GM23338 (cell line): ENCODE data around the gene U2SURP. TPM values are rescaled to one million over a fixed set of nuclear protein-coding genes. Genes with fewer than 3 reads are reported as not detected.

Experiments
- ATAC-seq: fragments of 200-7000 bp; cut with Tn5 transposase; 3 replicates; pipeline ENCODE4 v1.9.1; 2020
- DNase-seq: peaks from one replicate; pipeline ENCODE4 v3.0.0-alpha.2; 2015; ENCODE audit warnings: low spot score
- H2AFZ ChIP-seq: fragments of 200-600 bp; sonication (generic); 2 replicates; pipeline ENCODE4 v1.8.0; 2016; ENCODE audit warnings: antibody characterized with exemption, mild to moderate bottlenecking, moderate library complexity
- H3F3A ChIP-seq: fragments of 200-600 bp; sonication (generic); replicated peaks from 2 replicates; pipeline ENCODE4 v1.8.0; 2017; ENCODE audit warnings: antibody characterized with exemption, mixed run types, low read depth
- H3K27ac ChIP-seq: fragments of 200-600 bp; sonication (generic); 2 replicates; pipeline ENCODE4 v1.6.1; 2016; ENCODE audit warnings: low read depth
- H3K27me3 ChIP-seq: fragments of 200-600 bp; sonication (generic); 2 replicates; pipeline ENCODE4 v1.8.0; 2016; ENCODE audit warnings: mild to moderate bottlenecking, mixed run types, moderate library complexity; ENCODE audit not compliant: insufficient read depth
- H3K36me3 ChIP-seq: fragments of 200-600 bp; sonication (generic); 2 replicates; pipeline ENCODE4 v1.8.0; 2016; ENCODE audit warnings: mild to moderate bottlenecking; ENCODE audit not compliant: insufficient read depth
- H3K4me1 ChIP-seq: fragments of 200-600 bp; sonication (generic); 2 replicates; pipeline ENCODE4 v1.8.0; 2016; ENCODE audit warnings: mild to moderate bottlenecking, moderate library complexity; ENCODE audit not compliant: insufficient read depth
- H3K4me2 ChIP-seq: fragments of 200-600 bp; sonication (generic); 2 replicates; pipeline ENCODE4 v1.7.1; 2017; ENCODE audit warnings: mixed run types
- H3K4me3 ChIP-seq: fragments of 200-600 bp; sonication (generic); 2 replicates; pipeline ENCODE4 v1.6.1; 2016; ENCODE audit warnings: mixed run types
- H3K79me2 ChIP-seq: fragments of 200-600 bp; sonication (generic); replicated peaks from 2 replicates; pipeline ENCODE4 v1.8.0; 2017; ENCODE audit warnings: mild to moderate bottlenecking; ENCODE audit not compliant: insufficient read depth
- H3K9me2 ChIP-seq: fragments of 200-600 bp; sonication (generic); 2 replicates; pipeline ENCODE4 v1.8.0; 2017; ENCODE audit not compliant: insufficient read depth
- H4K20me1 ChIP-seq: fragments of 200-600 bp; sonication (generic); replicated peaks from 2 replicates; pipeline ENCODE4 v1.8.0; 2017; ENCODE audit warnings: mild to moderate bottlenecking; ENCODE audit not compliant: insufficient read depth
- H3K27ac Mint-ChIP-seq: 2 replicates; pipeline ENCODE4 v1.8.0; 2020; ENCODE audit warnings: inconsistent platforms, mild to moderate bottlenecking, moderate library complexity, mixed read lengths
- H3K27me3 Mint-ChIP-seq: 3 replicates; pipeline ENCODE4 v1.8.0; 2022; ENCODE audit warnings: low read depth, mild to moderate bottlenecking, moderate library complexity, mixed read lengths, inconsistent platforms; ENCODE audit not compliant: insufficient read depth, poor library complexity
- H3K36me3 Mint-ChIP-seq: 3 replicates; pipeline ENCODE4 v1.8.0; 2021; ENCODE audit warnings: low read depth, mild to moderate bottlenecking, inconsistent platforms, moderate library complexity, mixed read lengths
- H3K4me1 Mint-ChIP-seq: 3 replicates; pipeline ENCODE4 v1.8.0; 2020; ENCODE audit warnings: mild to moderate bottlenecking, inconsistent platforms, mixed read lengths
- H3K4me3 Mint-ChIP-seq: 3 replicates; pipeline ENCODE4 v1.8.0; 2021; ENCODE audit warnings: moderate library complexity, mild to moderate bottlenecking, inconsistent platforms, mixed read lengths
- H3K9me3 Mint-ChIP-seq: 3 replicates; pipeline ENCODE4 v1.8.0; 2020; ENCODE audit warnings: moderate library complexity, mild to moderate bottlenecking, inconsistent platforms, mixed read lengths
- CREB1 ChIP-seq: fragments of 250-450 bp; sonication (Bioruptor Pico); IDR thresholded peaks from 2 replicates; pipeline ENCODE4 v1.5.0; 2020; ENCODE audit warnings: low read depth, mild to moderate bottlenecking, moderate library complexity
- CTCF ChIP-seq, 2 experiments: fragments of 200-600 bp in 1 of 2; sonication (generic) in 1 of 2; conservative IDR thresholded peaks; 2 replicates each; pipeline versions ENCODE4 v1.5.1 to v1.6.1; 2016 to 2017; ENCODE audit warnings: antibody characterized with exemption in 2 of 2, low read depth in 2 of 2, mild to moderate bottlenecking in 2 of 2, moderate library complexity in 1 of 2
- ETS1 ChIP-seq: IDR thresholded peaks from 2 replicates; pipeline ENCODE4 v1.6.1; 2016; ENCODE audit warnings: antibody characterized with exemption
- JUNB ChIP-seq: IDR thresholded peaks from one replicate; pipeline ENCODE4 v1.6.1; 2016; ENCODE audit warnings: antibody characterized with exemption; ENCODE audit not compliant: unreplicated experiment
- NANOG ChIP-seq: IDR thresholded peaks from 2 replicates; pipeline ENCODE4 v1.6.1; 2016; ENCODE audit warnings: antibody characterized with exemption, borderline replicate concordance
- REST ChIP-seq: IDR thresholded peaks from one replicate; pipeline ENCODE4 v1.6.1; 2018; ENCODE audit warnings: antibody characterized with exemption; ENCODE audit not compliant: unreplicated experiment
- ZNF114 ChIP-seq: fragments of 250-450 bp; sonication (Bioruptor Pico); IDR thresholded peaks from 2 replicates; pipeline ENCODE4 v1.5.0; 2020; ENCODE audit warnings: mild to moderate bottlenecking, moderate library complexity
- ZNF331 ChIP-seq: fragments of 250-450 bp; sonication (Bioruptor Pico); IDR thresholded peaks from 2 replicates; pipeline ENCODE4 v1.5.0; 2020; ENCODE audit warnings: low read depth, mild to moderate bottlenecking, moderate library complexity
- polyA plus RNA-seq: library from polyadenylated mRNA; unstranded; fragments of >200 nt; fragmentation: Nextera tagmentation; extraction: Ambion mirVana; gene quantifications from 2 replicates; pipeline ENCODE4 v1.2.1, GENCODE V29; 2016
- total RNA-seq: library from RNA; depleted of rRNA; stranded (reverse); fragments of >200 nt; shearing (Covaris generic); gene quantifications from 2 replicates; pipeline ENCODE4 v1.2.3, GENCODE V29; 2014

The U2SURP gene
- total and polyA plus RNA-seq, 2 experiments from 2014 or later, result 116 to 372 TPM

- no peaks in the 10 kb centered on the region for H3K79me2 ChIP-seq
- Mint-ChIP-seq H3K27me3 (peaks cover 23% of the 10 kb centered on the region), H3K9me3 (peaks cover 4% of the 10 kb centered on the region; the same call in 2 of the 3 replicates), H3K4me3 (no peak overlapping the region), H3K36me3 (peaks cover 14% of the 10 kb centered on the region; the same call in 2 of the 3 replicates), H3K27ac (no peak overlapping the region), H3K4me1 (peaks cover 15% of the 10 kb centered on the region)
- no peak for ATAC-seq
- TF ChIP-seq ZNF114 (CRISPR knock-in tag), result no peak
- no peak for TF ChIP-seq JUNB
- TF ChIP-seq ETS1, result no peak
- no peak for TF ChIP-seq ZNF331 (CRISPR knock-in tag)
- no peak for TF ChIP-seq CTCF (conservative IDR thresholded peaks at IDR 0.05; ENCODE audit: low read depth in 2 of 2)
- no peak for TF ChIP-seq CREB1 (CRISPR knock-in tag)
- TF ChIP-seq REST, result no peak
- TF ChIP-seq NANOG, result no peak
- no peak overlapping the region for H3K4me2 ChIP-seq
- H4K20me1 ChIP-seq, result 0 out of 2 replicates have a peak, but pooled peaks cover 3% of the 10 kb centered on the region
- no peak overlapping the region for H3K27ac ChIP-seq
- H2AFZ ChIP-seq, result no peak overlapping the region
- no peaks in the 10 kb centered on the region for H3K36me3 ChIP-seq
- peaks cover 3% of the 10 kb centered on the region; the same call in 1 of the 2 replicates for H3K4me1 ChIP-seq
- H3K4me3 ChIP-seq, result no peak overlapping the region
- H3K27me3 ChIP-seq, result peaks cover 33% of the 10 kb centered on the region
- H3K9me2 ChIP-seq, result no peaks in the 10 kb centered on the region
- peaks cover 5% of the 10 kb centered on the region; the same call in 1 of the 2 replicates for H3F3A ChIP-seq
- no peak for DNase-seq
Measured at GRCh38 chr3:142966808-142967207, 34.6 kb upstream of the U2SURP start.
